Tibial artery (tissue), 4 donors: ENCODE measurements around the gene ZNF529.

Source experiments
- DNase-seq, 2 donors: peaks; one replicate each; pipeline ENCODE4 v3.0.0-alpha.2; 2019
- H3K27ac ChIP-seq, 2 donors: fragments of 200-600 bp; sonication (generic) in 1 of 2; 1 replicate in 1 of 2; 2 replicates in 1 of 2; pipeline ENCODE4 v1.5.1; 2018 to 2019; ENCODE audit warnings: mild to moderate bottlenecking in 1 of 2
- H3K27me3 ChIP-seq, 2 donors: fragments of 200-600 bp; sonication (generic) in 1 of 2; one replicate each; pipeline versions ENCODE4 v1.5.1 to v1.6.0; 2016 to 2019
- H3K36me3 ChIP-seq, 3 donors: fragments of 200-600 bp; sonication (generic) in 2 of 3; one replicate each; pipeline ENCODE4 v1.5.1; 2016 to 2019; ENCODE audit warnings: mild to moderate bottlenecking in 2 of 3
- H3K4me1 ChIP-seq, 4 donors: fragments of 200-600 bp; sonication (generic) in 2 of 4; 1 replicate in 3 of 4; 2 replicates in 1 of 4; pipeline ENCODE4 v1.5.1; 2016 to 2019
- H3K4me3 ChIP-seq, 2 donors: fragments of 200-600 bp; sonication (generic) in 1 of 2; 1 replicate in 1 of 2; 2 replicates in 1 of 2; pipeline ENCODE4 v1.5.1; 2018 to 2019; ENCODE audit warnings: mild to moderate bottlenecking in 2 of 2
- H3K9me3 ChIP-seq, 3 donors: fragments of 200-600 bp; sonication (generic) in 1 of 3; one replicate each; pipeline ENCODE4 v1.5.1; 2016 to 2019
- CTCF ChIP-seq, 2 experiments: fragments of 200-600 bp in 1 of 2; fragments of 450-650 bp in 1 of 2; IDR thresholded peaks; one replicate each; pipeline ENCODE4 v1.5.1; 2017 to 2019; ENCODE audit warnings: antibody characterized with exemption in 2 of 2, mild to moderate bottlenecking in 1 of 2, moderate library complexity in 1 of 2
- intact Hi-C: fragments of 100-400 bp; cut with DNase I; formaldehyde crosslinking; loops from one replicate; pipeline ENCODE4 v1.15.0; 2023; ENCODE audit warnings: low total_unique reads

Gene ZNF529

GRCh38 chr19:36579255-36579654 is 6.2 kb upstream of the ZNF529 start:
- intact Hi-C loops = loop anchor here (10.0 kb wide), 1 partner anchor 86 kb away; the partner anchor contains the start of gene ZNF461
- H3K9me3 ChIP-seq = peaks cover 0 to 52% (median 4%) of the 10 kb centered on the region in 3 donors
- peaks cover 2 to 9% (median 7%) of the 10 kb centered on the region in 4 donors for H3K4me1 ChIP-seq
- DNase-seq = no peak
- TF ChIP-seq CTCF (IDR thresholded peaks at IDR 0.05) = no peak
- H3K27ac ChIP-seq = no peak overlapping the region
- H3K4me3 ChIP-seq = no peak overlapping the region
- H3K36me3 ChIP-seq = peaks cover 74 to 84% (median 75%) of the 10 kb centered on the region in 3 donors
- no peaks in the 10 kb centered on the region for H3K27me3 ChIP-seq

- Histone ChIP-seq H3K9me3 (peaks cover 0 to 47% (median 4%) of the 10 kb centered on the region in 3 donors), H3K4me3 (no peak overlapping the region), H3K27me3 (no peaks in the 10 kb centered on the region), H3K27ac (no peak overlapping the region), H3K36me3 (peaks cover 57 to 70% (median 68%) of the 10 kb centered on the region in 3 donors), H3K4me1 (peaks cover 3 to 17% (median 12%) of the 10 kb centered on the region in 4 donors)
- no peak for DNase-seq
- TF ChIP-seq CTCF (IDR thresholded peaks at IDR 0.05) = no peak
- intact Hi-C loops = loop anchor here (10.0 kb wide), 1 partner anchor 87 kb away; the partner anchor contains the start of gene ZNF461
Measured at GRCh38 chr19:36577271-36577996, 4.3 kb upstream of the ZNF529 start.

GRCh38 chr19:36574741-36575140 is 1.6 kb upstream of the ZNF529 start:
- peaks cover 3 to 23% (median 16%) of the 10 kb centered on the region in 4 donors for H3K4me1 ChIP-seq
- no peak overlapping the region for H3K27ac ChIP-seq
- peaks cover 31 to 51% (median 50%) of the 10 kb centered on the region in 3 donors for H3K36me3 ChIP-seq
- peaks cover 0 to 25% (median 0%) of the 10 kb centered on the region in 3 donors for H3K9me3 ChIP-seq
- intact Hi-C loops = loop anchor here (10.0 kb wide), 1 partner anchor 90 kb away; the partner anchor contains the start of gene ZNF461
- H3K4me3 ChIP-seq = peak overlapping the region; percentile 84 to 94
- no peak for DNase-seq
- no peak for TF ChIP-seq CTCF (IDR thresholded peaks at IDR 0.05)
- no peaks in the 10 kb centered on the region for H3K27me3 ChIP-seq

GRCh38 chr19:36573895-36574720 is 1.0 kb upstream of the ZNF529 start:
- Histone ChIP-seq H3K27me3 (no peaks in the 10 kb centered on the region), H3K4me1 (peaks cover 3 to 23% (median 16%) of the 10 kb centered on the region in 4 donors), H3K36me3 (peaks cover 31 to 51% (median 50%) of the 10 kb centered on the region in 3 donors), H3K4me3 (peak overlapping the region; percentile 84 to 94), H3K9me3 (peaks cover 0 to 25% (median 0%) of the 10 kb centered on the region in 3 donors), H3K27ac (peak overlapping the region; percentile 87 to 88)
- DNase-seq = no peak
- intact Hi-C loops = loop anchor here (2.0 to 10.0 kb wide), 2 partner anchors 43 to 91 kb away; partner anchors contain the start of gene ZNF461
- TF ChIP-seq CTCF (IDR thresholded peaks at IDR 0.05) = no peak

GRCh38 chr19:36572593-36573019 is 486 bp downstream of the ZNF529 start:
- Histone ChIP-seq H3K27me3 (no peaks in the 10 kb centered on the region), H3K27ac (peak overlapping the region; percentile 87 to 88), H3K4me1 (peaks cover 3 to 23% (median 16%) of the 10 kb centered on the region in 4 donors), H3K36me3 (peaks cover 33 to 53% (median 52%) of the 10 kb centered on the region in 3 donors), H3K4me3 (peak overlapping the region; percentile 84 to 94), H3K9me3 (peaks cover 0 to 31% (median 5%) of the 10 kb centered on the region in 3 donors)
- intact Hi-C loops = loop anchor here (2.0 to 10.0 kb wide), 2 partner anchors 42 to 92 kb away; partner anchors contain the start of gene ZNF461
- no peak for TF ChIP-seq CTCF (IDR thresholded peaks at IDR 0.05)
- DNase-seq = no peak
